Measurements from ENCODE around the gene HDGFL2.

The HDGFL2 gene

GRCh38 chr19:4500841-4501591 lies 28.9 kb downstream of the HDGFL2 start:
- Histone ChIP-seq H2AFZ (ENCODE audit: low read length) (no peak overlapping the region), H3K9me3 (replicated peaks; ENCODE audit: insufficient read depth, low read length) (no peaks in the 10 kb centered on the region), H3K79me2 (ENCODE audit: low read length) (no peaks in the 10 kb centered on the region), H3K4me2 (ENCODE audit: low read depth, low read length) (no peak overlapping the region), H3K9ac (ENCODE audit: low read length) (no peak overlapping the region), H4K20me1 (ENCODE audit: insufficient read depth, low read length) (no peaks in the 10 kb centered on the region), H3K4me1 (ENCODE audit: low read length) (no peaks in the 10 kb centered on the region), H3K36me3 (replicated peaks; ENCODE audit: insufficient read depth, low read length) (no peaks in the 10 kb centered on the region), H3K4me3 (ENCODE audit: low read length) (no peak overlapping the region), H3F3A (ENCODE audit: insufficient read depth, low read length) (no peaks in the 10 kb centered on the region), H3K9me2 (replicated peaks; ENCODE audit: insufficient read depth, low read length) (no peaks in the 10 kb centered on the region), H3K27me3 (replicated peaks; ENCODE audit: insufficient read depth, low read length) (no peaks in the 10 kb centered on the region), H3K27ac (ENCODE audit: low read length) (no peak overlapping the region)
- TF ChIP-seq CTCF (IDR thresholded peaks at IDR 0.05; ENCODE audit: low read length) (no peak), EZH2 (optimal IDR thresholded peaks at IDR 0.05; ENCODE audit: low read depth, low read length) (no peak), EZH2phosphoT487 (IDR thresholded peaks at IDR 0.05; ENCODE audit: low read length) (no peak)
- DNase-seq = no peak

- DNase-seq = no peak
- Histone ChIP-seq H3K9me2 (replicated peaks; ENCODE audit: insufficient read depth, low read length) (no peaks in the 10 kb centered on the region), H3K27me3 (replicated peaks; ENCODE audit: insufficient read depth, low read length) (no peaks in the 10 kb centered on the region), H4K20me1 (ENCODE audit: insufficient read depth, low read length) (no peaks in the 10 kb centered on the region), H3K4me2 (ENCODE audit: low read depth, low read length) (no peak overlapping the region), H3K79me2 (ENCODE audit: low read length) (no peaks in the 10 kb centered on the region), H3K9ac (ENCODE audit: low read length) (no peak overlapping the region), H3K4me3 (ENCODE audit: low read length) (no peak overlapping the region), H3K27ac (ENCODE audit: low read length) (no peak overlapping the region), H3K4me1 (ENCODE audit: low read length) (no peaks in the 10 kb centered on the region), H3F3A (ENCODE audit: insufficient read depth, low read length) (no peaks in the 10 kb centered on the region), H3K36me3 (replicated peaks; ENCODE audit: insufficient read depth, low read length) (no peaks in the 10 kb centered on the region), H3K9me3 (replicated peaks; ENCODE audit: insufficient read depth, low read length) (no peaks in the 10 kb centered on the region), H2AFZ (ENCODE audit: low read length) (no peak overlapping the region)
- TF ChIP-seq EZH2 (optimal IDR thresholded peaks at IDR 0.05; ENCODE audit: low read depth, low read length) (no peak), EZH2phosphoT487 (IDR thresholded peaks at IDR 0.05; ENCODE audit: low read length) (no peak), CTCF (IDR thresholded peaks at IDR 0.05; ENCODE audit: low read length) (no peak)
Measured at GRCh38 chr19:4501691-4502090, 29.6 kb downstream of the HDGFL2 start.

- Histone ChIP-seq H3K9me3 (replicated peaks; ENCODE audit: insufficient read depth, low read length) (no peaks in the 10 kb centered on the region), H3K4me2 (ENCODE audit: low read depth, low read length) (no peak overlapping the region), H3K36me3 (replicated peaks; ENCODE audit: insufficient read depth, low read length) (no peaks in the 10 kb centered on the region), H3K9me2 (replicated peaks; ENCODE audit: insufficient read depth, low read length) (no peaks in the 10 kb centered on the region), H3K27ac (ENCODE audit: low read length) (no peak overlapping the region), H3K79me2 (ENCODE audit: low read length) (no peaks in the 10 kb centered on the region), H3K4me3 (ENCODE audit: low read length) (no peak overlapping the region), H3F3A (ENCODE audit: insufficient read depth, low read length) (no peaks in the 10 kb centered on the region), H3K4me1 (ENCODE audit: low read length) (no peaks in the 10 kb centered on the region), H2AFZ (ENCODE audit: low read length) (no peak overlapping the region), H3K9ac (ENCODE audit: low read length) (no peak overlapping the region), H3K27me3 (replicated peaks; ENCODE audit: insufficient read depth, low read length) (no peaks in the 10 kb centered on the region), H4K20me1 (ENCODE audit: insufficient read depth, low read length) (no peaks in the 10 kb centered on the region)
- no peak for TF ChIP-seq EZH2phosphoT487 (IDR thresholded peaks at IDR 0.05; ENCODE audit: low read length)
- TF ChIP-seq CTCF (IDR thresholded peaks at IDR 0.05; ENCODE audit: low read length) = no peak
- no peak for TF ChIP-seq EZH2 (optimal IDR thresholded peaks at IDR 0.05; ENCODE audit: low read depth, low read length)
- DNase-seq = no peak
Measured at GRCh38 chr19:4502282-4503131, 30.4 kb downstream of the HDGFL2 start.
